NCI-H2196 treated with DMSO at 0.1 percent for 48 hours (cell line): ENCODE measurements around the gene SUPT7L.

Source experiments
- DNase-seq: peaks from one replicate; lab custom pipeline; 2025; ENCODE audit not compliant: unreplicated experiment; lab: John Stamatoyannopoulos, UW

SUPT7L gene, protein sequence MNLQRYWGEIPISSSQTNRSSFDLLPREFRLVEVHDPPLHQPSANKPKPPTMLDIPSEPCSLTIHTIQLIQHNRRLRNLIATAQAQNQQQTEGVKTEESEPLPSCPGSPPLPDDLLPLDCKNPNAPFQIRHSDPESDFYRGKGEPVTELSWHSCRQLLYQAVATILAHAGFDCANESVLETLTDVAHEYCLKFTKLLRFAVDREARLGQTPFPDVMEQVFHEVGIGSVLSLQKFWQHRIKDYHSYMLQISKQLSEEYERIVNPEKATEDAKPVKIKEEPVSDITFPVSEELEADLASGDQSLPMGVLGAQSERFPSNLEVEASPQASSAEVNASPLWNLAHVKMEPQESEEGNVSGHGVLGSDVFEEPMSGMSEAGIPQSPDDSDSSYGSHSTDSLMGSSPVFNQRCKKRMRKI

DNA sequence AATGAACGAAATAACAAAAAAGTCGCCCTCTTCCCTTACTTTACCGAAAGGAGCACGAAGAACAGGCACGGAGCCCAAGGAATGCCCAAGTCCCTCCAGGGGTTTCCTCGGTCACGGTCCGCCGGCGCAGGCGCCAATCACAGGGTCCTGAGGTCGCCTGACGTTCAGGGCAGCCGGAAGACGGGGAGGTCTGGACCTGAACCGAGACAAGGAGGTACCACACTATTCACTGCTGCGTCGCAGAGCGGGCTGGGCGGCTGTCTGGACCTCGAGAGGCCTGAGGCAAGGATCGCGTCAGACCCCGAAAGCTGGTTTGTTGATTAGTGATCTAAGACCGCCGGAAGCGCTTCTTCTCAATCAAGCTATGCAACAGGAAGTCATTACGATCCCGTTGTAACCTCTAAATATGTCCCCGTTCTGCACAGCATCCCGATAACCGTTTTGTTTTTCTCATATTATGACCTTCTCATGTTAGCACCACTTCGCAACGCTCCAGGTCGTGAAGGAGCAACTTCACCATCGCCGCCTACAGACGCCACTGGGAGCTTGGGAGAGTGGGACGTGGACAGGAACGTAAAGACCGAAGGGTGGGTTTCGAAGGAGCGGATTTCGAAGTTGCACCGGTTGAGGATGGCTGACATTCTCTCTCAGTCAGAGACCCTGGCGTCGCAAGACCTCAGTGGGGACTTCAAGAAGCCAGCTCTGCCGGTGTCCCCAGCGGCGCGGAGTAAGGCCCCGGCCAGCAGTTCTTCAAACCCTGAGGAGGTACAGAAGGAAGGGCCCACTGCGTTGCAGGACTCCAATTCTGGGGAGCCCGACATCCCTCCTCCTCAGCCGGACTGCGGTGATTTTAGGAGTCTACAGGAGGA, at the start of gene SUPT7L, which contains the start of gene SLC4A1AP:
SUPT7L (minus strand) TSS at position 330 of the 869 bp plus-strand sequence. CDS start 1,422 bp downstream, outside the sequence.
SLC4A1AP (plus strand) TSS at position 605 of the 869 bp plus-strand sequence; CDS start at position 631, 26 bp downstream.
- peak; percentile 69 for DNase-seq

GRCh38 chr2:27713201-27713600, 49.8 kb upstream of the SUPT7L start:
- no peak for DNase-seq

DNA sequence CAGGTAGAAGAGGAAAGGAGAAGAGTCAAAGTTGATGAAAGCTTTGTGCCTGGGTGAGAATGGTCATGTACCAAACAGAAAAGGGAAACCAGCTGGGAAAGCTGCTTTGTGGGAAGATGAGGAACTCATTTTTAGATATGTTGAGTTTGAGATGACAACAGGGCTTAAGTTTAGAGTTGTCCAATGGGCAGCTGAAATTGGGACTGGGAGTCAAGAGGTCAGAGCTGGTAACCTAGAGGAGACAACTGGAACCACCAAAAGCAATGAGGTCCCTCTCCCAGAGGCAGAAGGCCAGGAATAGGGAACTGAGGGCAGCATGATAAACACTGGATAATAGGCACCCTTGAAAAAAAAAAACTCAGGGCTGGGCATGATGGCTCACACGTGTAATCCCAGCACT, 49.1 kb upstream of the SUPT7L start:
- DNase-seq = no peak

DNA sequence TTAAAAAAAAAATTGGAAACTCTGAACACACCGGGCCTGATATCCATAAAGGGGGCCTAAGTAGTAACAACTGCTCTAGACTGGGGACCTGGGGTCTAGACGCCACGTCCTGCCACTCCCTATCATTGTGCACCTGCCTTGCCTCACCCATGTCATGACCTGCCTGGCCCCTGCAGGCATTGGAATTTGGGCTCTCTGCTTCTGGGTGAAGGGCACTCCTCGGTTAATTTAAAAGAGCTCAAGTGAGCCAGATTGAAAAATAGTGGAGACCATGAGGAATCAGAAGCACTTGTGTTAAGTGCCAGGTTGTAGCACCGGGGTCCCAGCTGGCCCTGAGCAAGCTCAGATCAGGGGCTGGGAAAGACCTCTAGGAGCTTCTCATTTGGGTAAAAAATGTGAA, 48.4 kb upstream of the SUPT7L start:
- no peak for DNase-seq

DNA sequence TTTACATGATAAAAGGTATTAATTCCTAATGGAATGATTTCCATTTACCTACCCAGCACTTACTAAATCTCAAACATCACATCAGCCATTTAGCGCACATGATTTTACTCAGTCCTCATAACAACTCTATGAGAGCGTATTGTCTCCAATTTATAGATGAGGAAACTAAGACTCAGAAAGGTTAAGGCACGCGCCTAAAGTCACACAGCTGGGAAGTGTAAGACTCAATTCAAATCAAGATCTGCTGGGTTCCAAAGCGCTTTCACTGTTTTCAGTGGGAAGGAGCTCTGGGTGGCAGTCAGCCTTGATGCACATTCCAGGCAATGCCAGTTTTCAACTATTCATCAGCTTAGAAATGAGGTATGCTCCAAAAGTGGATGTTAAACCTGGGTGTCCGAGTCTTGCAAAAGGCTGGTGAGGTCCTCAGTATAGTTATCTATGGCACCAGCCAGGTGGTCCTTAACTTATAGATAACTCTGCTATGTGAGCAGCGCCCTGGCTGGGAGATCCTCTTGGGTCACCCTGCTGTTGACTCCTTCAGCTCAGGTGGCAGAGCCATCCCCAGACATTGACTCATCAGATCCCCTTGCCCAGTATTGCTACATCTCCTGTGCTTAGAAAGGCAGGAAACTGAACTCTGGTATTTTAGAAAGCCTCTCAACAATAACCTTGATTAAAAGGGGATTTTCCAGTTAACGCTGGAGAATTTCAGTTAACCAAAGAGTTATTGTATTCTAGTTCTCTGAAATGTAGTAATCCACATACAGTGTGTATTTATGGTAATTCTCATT, 47.4 kb upstream of the SUPT7L start:
- DNase-seq = no peak

GRCh38 chr2:27709960-27710575, 46.7 kb upstream of the SUPT7L start:
- DNase-seq = no peak

DNA sequence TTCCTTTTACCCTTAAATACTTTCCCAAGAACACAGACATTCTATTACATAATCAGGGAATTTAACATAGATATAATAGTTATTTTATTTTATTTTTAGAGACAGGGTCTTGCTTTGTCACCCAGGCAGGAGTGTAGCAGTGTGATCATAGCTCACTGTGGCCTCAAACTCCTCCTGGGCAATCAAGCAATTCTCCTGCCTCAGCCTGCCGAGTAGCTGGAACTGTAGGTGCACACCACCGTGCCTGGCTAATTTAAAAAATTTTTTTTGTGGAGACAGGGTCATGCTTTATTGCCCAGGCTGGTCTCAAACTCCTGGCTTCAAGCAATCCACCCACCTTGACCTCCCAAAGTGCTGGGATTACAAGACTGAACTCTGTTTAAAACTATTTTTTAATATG, 45.9 kb upstream of the SUPT7L start:
- no peak for DNase-seq

- DNase-seq = no peak
These were observed 45.3 kb upstream of the SUPT7L start for GRCh38 chr2:27708666-27709065.

GRCh38 chr2:27708257-27708654, 44.8 kb upstream of the SUPT7L start:
- DNase-seq = no peak

GRCh38 chr2:27707462-27708256, 44.2 kb upstream of the SUPT7L start:
- no peak for DNase-seq

DNA sequence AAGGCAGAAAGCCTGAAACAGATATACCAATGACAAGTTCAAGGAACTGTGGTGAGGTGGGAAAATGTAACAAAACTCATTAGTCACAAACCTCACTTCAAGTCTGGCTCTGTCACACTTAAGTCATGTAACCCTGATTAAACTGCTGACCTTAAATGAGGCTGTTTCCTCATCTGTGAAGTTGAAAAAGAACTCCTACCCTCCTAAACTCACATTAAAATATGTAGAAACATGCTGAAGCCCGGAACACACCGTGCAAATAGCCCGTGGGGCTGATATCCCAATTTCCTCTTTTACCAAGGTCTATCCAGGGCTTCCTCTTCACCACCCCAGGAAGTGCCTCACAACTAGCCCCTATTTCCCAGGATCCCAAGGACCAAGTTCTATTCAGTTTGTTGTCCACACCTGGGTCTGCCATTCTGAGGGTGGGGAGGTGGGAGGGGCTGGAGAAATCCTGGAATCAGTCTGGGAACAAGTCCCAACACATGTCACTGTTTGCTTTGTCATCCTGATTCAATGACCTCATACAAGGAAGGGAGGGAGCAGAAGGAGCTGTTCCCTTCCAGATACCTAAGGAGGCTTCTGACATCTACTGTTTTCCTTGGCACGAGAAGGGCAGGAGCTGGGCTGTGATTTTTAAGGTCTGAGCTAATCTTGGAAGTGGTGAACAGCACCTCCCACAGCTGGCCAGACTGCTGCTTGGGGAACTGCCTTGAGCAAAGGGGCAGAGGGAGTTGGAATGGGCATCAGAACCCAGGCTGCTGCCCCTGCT, 42.6 kb upstream of the SUPT7L start:
- DNase-seq = no peak

DNA sequence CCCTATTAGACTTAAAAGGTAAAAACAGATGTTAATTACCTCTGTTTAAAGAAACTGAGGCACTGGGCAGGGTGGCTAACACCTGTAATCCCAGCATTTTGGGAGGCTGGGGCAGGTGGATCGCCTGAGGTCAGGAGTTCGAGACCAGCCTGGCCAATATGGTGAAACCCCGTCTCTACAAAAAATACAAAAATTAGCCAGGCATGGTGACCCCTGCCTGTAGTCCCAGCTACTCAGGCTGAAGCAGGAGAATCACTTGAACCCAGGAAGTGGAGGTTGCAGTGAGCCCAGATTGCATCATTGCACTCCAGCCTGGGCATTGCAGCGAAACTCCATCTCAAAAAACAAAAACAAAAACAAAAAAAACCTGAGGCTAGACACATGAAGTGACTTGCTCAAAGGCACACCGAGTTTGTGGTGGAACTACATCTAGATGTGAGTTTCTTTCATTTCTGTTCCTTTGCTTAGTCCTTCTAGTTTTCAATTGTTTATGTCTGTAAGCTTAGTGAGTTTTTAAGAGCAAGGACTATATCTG, 41.0 kb upstream of the SUPT7L start:
- no peak for DNase-seq

DNA sequence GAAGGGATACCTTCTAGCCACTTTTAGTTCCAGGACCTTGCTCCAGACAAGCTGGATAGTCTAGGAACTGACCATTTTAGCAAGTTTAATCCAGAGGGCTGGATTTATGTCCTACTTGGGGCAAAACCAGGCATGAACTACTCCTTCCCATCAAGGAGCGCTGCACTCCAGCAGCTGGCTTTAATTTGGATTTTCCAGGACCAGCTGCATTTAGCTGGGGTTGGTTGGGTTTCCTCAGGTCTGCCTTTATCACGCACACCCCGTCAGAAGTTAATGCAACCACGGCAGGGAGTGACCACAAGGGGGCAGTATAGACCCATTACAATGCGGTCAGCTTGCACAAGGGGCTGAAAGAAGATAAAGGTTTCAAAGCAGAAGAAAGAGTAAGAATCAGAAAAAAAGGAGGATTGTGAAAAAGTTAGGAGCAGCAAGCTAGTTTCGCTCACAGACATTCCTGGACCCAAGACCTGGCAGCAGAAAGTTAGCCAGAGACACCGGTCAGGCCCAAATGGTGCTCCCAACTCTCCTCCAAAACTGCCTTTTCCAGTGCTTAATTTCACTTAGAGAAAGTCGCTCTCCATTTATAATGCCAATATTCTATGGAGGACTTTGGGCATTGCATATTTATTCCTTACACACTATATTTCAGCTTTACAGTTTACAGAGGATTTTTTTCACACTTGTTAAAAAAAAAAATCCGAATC, 40.4 kb upstream of the SUPT7L start:
- peak; percentile 40 for DNase-seq

DNA sequence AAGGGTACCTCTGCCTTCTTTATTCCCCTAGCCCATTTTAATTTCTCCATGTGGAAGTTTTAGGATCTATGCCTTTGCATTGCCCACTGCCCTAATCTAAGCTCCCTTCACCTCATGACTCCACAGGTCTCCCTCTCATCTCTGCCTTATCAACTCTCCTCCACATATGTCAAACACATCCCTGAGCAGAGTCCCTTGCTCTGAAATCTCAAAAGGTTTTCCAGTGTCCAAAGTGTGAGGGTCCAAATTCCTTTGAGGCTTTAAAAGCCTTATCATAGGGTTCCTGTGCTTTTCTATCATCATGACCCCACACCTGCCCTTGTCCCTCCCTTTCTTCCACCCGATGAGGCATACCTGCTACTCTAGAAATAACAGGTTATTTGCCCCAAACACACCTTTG, 38.9 kb upstream of the SUPT7L start:
- DNase-seq = no peak

- no peak for DNase-seq
These were observed 38.3 kb upstream of the SUPT7L start for GRCh38 chr2:27701676-27702075.

- no peak for DNase-seq
These were observed 34.2 kb upstream of the SUPT7L start for GRCh38 chr2:27697660-27698059.

DNA sequence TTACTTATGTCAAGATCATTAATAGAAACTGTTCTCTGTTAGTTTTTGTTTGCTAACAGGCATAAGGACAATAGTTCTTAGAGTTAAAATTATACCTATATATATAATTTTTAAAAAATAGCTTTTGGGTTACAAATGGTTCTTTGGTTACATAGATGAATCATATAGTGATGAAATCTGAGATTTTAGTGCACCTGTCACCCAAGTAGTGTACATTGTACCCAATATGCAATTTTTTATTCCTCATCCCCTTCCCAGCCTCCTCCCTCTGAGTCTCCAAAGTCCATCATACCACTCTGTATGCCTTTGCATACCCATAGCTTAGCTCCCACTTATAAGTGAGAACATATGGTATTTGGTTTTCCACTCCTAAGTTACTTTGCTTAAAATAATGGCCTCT, 26.6 kb upstream of the SUPT7L start:
- DNase-seq = no peak

- DNase-seq = peak; percentile 14
These were observed 26.0 kb upstream of the SUPT7L start for GRCh38 chr2:27689424-27689823.
